Activated naive CD4-positive, alpha-beta T cell treated with anti-CD3 and anti-CD28 coated beads, Interleukin-2, amount 50 U/mL, for 72 hours (primary cell): ENCODE results near the gene NTMT1. TPM values are rescaled to one million over a fixed set of nuclear protein-coding genes. Genes with fewer than 3 reads are reported as not detected.

Experiments used
- ATAC-seq, 2 donors: fragments of 150-1000 bp; cut with Tn5 transposase; 2 replicates each; pipeline ENCODE4 v1.10.0; 2021; ENCODE audit warnings: mild to moderate bottlenecking in 2 of 2, moderate library complexity in 2 of 2
- DNase-seq, 2 donors: peaks; one replicate each; pipeline ENCODE4 v3.0.0; 2021 to 2022; ENCODE audit warnings: low spot score in 2 of 2
- H3K27ac Mint-ChIP-seq, 2 donors: one replicate each; pipeline ENCODE4 v1.8.0; 2022; ENCODE audit warnings: mild to moderate bottlenecking in 2 of 2, mixed read lengths in 2 of 2
- H3K36me3 Mint-ChIP-seq, 2 donors: one replicate each; pipeline ENCODE4 v1.8.0; 2022; ENCODE audit warnings: mixed read lengths in 2 of 2
- H3K9me3 Mint-ChIP-seq, 2 donors: one replicate each; pipeline ENCODE4 v1.8.0; 2022; ENCODE audit warnings: mixed read lengths in 2 of 2
- total RNA-seq, 2 donors: library from RNA; stranded (reverse); gene quantifications; one replicate each; pipeline ENCODE4 v1.2.3, GENCODE V29; 2022

NTMT1 gene
- total RNA-seq, 2 donors from 2014 or later = 47.5 to 56.4 TPM

- Mint-ChIP-seq H3K27ac (no peak overlapping the region), H3K36me3 (peaks cover 0 to 6% of the 10 kb centered on the region in 2 donors), H3K9me3 (no peaks in the 10 kb centered on the region)
- no peak for ATAC-seq
- no peak for DNase-seq
Measured at GRCh38 chr9:129594632-129595031, 31.3 kb upstream of the NTMT1 start.

- no peak overlapping the region for H3K27ac Mint-ChIP-seq
Measured at GRCh38 chr9:129595311-129595741, 30.6 kb upstream of the NTMT1 start.

GRCh38 chr9:129595903-129596540 is 29.9 kb upstream of the NTMT1 start:
- ATAC-seq = no peak
- Mint-ChIP-seq H3K9me3 (no peaks in the 10 kb centered on the region), H3K27ac (no peak overlapping the region), H3K36me3 (peaks cover 0 to 6% of the 10 kb centered on the region in 2 donors)
- no peak for DNase-seq

More at GRCh38 chr9:129595311-129595741, 30.6 kb upstream of the NTMT1 start:
- DNase-seq (no peak), ATAC-seq (no peak)
- peaks cover 0 to 6% of the 10 kb centered on the region in 2 donors for H3K36me3 Mint-ChIP-seq
- H3K9me3 Mint-ChIP-seq = no peaks in the 10 kb centered on the region

- H3K9me3 Mint-ChIP-seq = no peaks in the 10 kb centered on the region
- ATAC-seq = peak; percentile 18 to 36
- no peak for DNase-seq
- no peak overlapping the region for H3K27ac Mint-ChIP-seq
- H3K36me3 Mint-ChIP-seq = peaks cover 0 to 6% of the 10 kb centered on the region in 2 donors
Measured at GRCh38 chr9:129596541-129597331, 29.2 kb upstream of the NTMT1 start.

- peak; percentile 62 to 87 for ATAC-seq
- Mint-ChIP-seq H3K27ac (no peak overlapping the region), H3K36me3 (peaks cover 0 to 6% of the 10 kb centered on the region in 2 donors), H3K9me3 (no peaks in the 10 kb centered on the region)
- peak in 1 of 2 donors; percentile 79 for DNase-seq
Measured at GRCh38 chr9:129597355-129598088, 28.4 kb upstream of the NTMT1 start.

- Mint-ChIP-seq H3K9me3 (no peaks in the 10 kb centered on the region), H3K36me3 (peaks cover 0 to 6% of the 10 kb centered on the region in 2 donors), H3K27ac (no peak overlapping the region)
- ATAC-seq (peak in 1 of 2 donors; percentile 29), DNase-seq (no peak)
Measured at GRCh38 chr9:129598089-129598596, 27.8 kb upstream of the NTMT1 start.

GRCh38 chr9:129601082-129601674 is 24.8 kb upstream of the NTMT1 start:
- ATAC-seq (no peak), DNase-seq (no peak)
- peaks cover 0 to 6% of the 10 kb centered on the region in 2 donors for H3K36me3 Mint-ChIP-seq
- no peaks in the 10 kb centered on the region for H3K9me3 Mint-ChIP-seq
- H3K27ac Mint-ChIP-seq = no peak overlapping the region

GRCh38 chr9:129602598-129603415 is 23.2 kb upstream of the NTMT1 start:
- ATAC-seq = peak; percentile 47 to 86
- H3K27ac Mint-ChIP-seq = no peak overlapping the region

GRCh38 chr9:129604056-129604765 is 21.8 kb upstream of the NTMT1 start:
- H3K9me3 Mint-ChIP-seq = no peaks in the 10 kb centered on the region
- DNase-seq = no peak
- no peak overlapping the region for H3K27ac Mint-ChIP-seq
- ATAC-seq = no peak
- H3K36me3 Mint-ChIP-seq = no peaks in the 10 kb centered on the region

More at GRCh38 chr9:129602598-129603415, 23.2 kb upstream of the NTMT1 start:
- Mint-ChIP-seq H3K9me3 (no peaks in the 10 kb centered on the region), H3K36me3 (peaks cover 0 to 6% of the 10 kb centered on the region in 2 donors)
- no peak for DNase-seq

GRCh38 chr9:129604766-129605163 is 21.2 kb upstream of the NTMT1 start:
- H3K36me3 Mint-ChIP-seq = no peaks in the 10 kb centered on the region
- H3K9me3 Mint-ChIP-seq = no peaks in the 10 kb centered on the region
- DNase-seq = no peak
- H3K27ac Mint-ChIP-seq = no peak overlapping the region
- no peak for ATAC-seq

GRCh38 chr9:129606161-129607026 is 19.6 kb upstream of the NTMT1 start:
- H3K36me3 Mint-ChIP-seq = no peaks in the 10 kb centered on the region

GRCh38 chr9:129607027-129607387 is 19.0 kb upstream of the NTMT1 start:
- peak overlapping the region in 1 of 2 donors; percentile 65 for H3K27ac Mint-ChIP-seq
- ATAC-seq (no peak), DNase-seq (no peak)
- H3K36me3 Mint-ChIP-seq = no peaks in the 10 kb centered on the region
- no peaks in the 10 kb centered on the region for H3K9me3 Mint-ChIP-seq

More at GRCh38 chr9:129606161-129607026, 19.6 kb upstream of the NTMT1 start:
- DNase-seq (no peak), ATAC-seq (no peak)
- no peaks in the 10 kb centered on the region for H3K9me3 Mint-ChIP-seq
- H3K27ac Mint-ChIP-seq = peak overlapping the region in 1 of 2 donors; percentile 65

GRCh38 chr9:129608561-129609481 is 17.1 kb upstream of the NTMT1 start:
- Mint-ChIP-seq H3K9me3 (no peaks in the 10 kb centered on the region), H3K36me3 (no peaks in the 10 kb centered on the region), H3K27ac (no peak overlapping the region)
- ATAC-seq = no peak
- DNase-seq = no peak
